ENCODE results near the gene MAGI1. TPM values are rescaled to one million over a fixed set of nuclear protein-coding genes. Genes with fewer than 3 reads are reported as not detected.

MAGI1 gene
- polyA plus RNA-seq, 3 donors = 27.7 to 37.9 (median 33.4) TPM

DNA sequence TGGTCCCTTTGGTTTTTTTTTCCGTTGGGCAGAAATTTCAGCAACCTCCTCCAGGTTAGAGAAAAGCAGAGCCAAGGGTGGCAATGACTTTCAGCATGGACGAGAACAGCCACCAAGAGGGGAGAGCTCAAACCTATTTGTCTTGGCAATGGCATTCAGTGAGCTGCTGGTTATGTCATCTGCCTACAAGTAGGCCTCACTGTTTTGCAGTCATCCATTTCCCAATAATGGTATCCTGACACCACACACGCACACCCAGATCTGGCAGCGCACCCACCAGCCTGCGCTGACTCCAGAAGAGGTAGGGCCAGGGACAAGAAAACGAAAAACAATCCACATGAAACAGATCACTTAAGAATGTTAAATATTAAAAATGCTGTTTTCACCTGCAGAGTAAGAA lies 92.3 kb downstream of the MAGI1 start:
- no peak for DNase-seq

DNA sequence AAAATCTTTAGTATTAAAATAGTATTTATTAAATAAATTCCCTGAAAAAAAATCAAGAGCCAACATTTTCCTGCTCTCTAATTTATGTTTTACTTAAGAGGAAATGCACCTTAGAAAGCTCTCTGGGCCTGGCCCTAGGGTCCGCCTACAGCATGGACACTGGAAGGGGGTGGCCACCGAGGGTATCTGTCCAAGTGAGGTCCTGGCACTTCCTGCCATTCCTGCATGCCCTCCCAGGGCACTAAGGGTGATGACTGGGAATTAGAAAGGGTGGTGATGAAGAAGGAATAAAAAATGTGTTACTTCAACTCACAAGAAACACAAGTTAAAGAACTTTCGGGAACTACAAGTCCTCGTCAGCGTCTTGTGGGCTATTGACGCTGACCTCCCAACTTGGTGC lies 92.8 kb downstream of the MAGI1 start:
- no peak for DNase-seq

DNA sequence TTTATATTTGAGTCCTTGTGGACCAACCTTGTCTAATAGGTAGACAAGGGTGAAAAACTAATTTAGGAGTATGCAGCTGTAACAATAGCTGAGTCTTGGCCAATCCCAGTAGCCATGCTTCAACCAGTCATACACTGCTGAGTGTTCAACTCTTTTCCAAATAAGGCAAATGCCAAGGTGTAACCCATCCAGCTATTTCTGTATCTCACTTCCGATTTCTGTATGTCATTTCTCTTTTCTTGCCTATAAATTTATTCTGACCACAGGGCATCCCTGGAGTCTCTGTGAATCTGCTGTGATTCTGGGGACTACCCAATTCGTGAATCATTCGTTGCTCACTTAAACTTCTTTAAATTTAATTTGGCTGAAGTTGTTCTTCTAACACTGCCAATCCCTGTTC lies 93.2 kb downstream of the MAGI1 start:
- no peak for DNase-seq

DNA sequence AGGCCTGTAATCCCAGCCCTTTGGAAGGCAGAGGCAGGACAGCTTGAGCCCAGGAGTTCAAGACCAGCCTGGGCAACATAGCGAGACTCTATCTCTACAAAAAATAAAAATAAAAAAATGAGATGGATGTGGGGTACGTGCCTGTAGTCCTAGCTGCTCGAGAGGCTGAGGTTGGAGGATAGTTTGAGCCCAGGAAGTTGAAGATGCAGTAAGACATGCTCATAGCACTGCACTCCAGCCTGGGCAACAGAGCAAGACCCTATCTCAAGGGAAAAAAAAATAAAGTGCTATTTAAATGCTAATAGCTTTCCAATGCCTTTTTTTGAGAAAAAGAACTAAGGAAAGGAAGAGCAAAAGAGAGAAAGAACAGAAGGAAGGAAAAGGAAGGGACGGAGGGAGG lies 94.5 kb downstream of the MAGI1 start:
- no peak for DNase-seq

DNA sequence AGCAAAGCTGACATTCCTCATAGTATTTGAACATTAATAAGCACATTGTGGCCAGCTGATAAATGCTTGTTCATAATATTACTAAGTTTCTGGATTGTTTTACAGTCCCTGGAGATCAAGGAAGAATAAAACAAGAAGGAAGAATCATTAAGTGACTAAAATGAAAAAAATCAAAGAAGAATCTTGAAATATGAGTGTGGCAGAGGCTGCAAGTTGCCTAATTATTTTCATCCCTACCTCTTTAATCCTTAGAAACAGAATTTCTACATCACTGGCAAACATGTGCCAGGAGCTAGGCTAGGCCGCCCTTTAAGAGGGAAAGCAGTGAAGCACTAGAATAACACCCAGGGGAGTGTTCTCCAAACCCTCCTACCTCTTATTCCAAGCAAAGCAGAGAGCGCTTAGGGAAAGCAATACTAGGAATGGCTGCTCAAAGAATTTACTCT lies 98.9 kb downstream of the MAGI1 start:
- DNase-seq = no peak

- no peak for DNase-seq
Observed at GRCh38 chr3:65939184-65939583, 99.5 kb downstream of the MAGI1 start.

- DNase-seq = no peak
Observed at GRCh38 chr3:65938676-65939075, 100.0 kb downstream of the MAGI1 start.

DNA sequence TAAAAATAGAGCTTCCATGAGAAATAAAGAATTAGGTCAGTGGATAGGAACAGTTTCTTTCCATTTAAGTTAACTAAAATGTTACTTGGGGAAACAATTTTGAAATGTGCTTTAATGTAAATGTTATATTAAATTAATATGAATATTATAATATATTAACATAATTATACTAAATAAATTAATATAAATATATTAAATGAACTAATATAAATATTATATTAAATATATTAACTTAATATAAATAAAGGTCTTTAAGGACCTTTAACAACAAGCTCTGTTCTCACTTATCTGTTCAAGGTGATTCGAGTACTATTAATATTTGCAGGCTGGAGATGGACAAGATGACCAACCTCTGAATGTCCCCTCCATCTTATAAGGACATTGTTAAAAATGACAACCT lies 100.6 kb downstream of the MAGI1 start:
- DNase-seq = no peak

DNA sequence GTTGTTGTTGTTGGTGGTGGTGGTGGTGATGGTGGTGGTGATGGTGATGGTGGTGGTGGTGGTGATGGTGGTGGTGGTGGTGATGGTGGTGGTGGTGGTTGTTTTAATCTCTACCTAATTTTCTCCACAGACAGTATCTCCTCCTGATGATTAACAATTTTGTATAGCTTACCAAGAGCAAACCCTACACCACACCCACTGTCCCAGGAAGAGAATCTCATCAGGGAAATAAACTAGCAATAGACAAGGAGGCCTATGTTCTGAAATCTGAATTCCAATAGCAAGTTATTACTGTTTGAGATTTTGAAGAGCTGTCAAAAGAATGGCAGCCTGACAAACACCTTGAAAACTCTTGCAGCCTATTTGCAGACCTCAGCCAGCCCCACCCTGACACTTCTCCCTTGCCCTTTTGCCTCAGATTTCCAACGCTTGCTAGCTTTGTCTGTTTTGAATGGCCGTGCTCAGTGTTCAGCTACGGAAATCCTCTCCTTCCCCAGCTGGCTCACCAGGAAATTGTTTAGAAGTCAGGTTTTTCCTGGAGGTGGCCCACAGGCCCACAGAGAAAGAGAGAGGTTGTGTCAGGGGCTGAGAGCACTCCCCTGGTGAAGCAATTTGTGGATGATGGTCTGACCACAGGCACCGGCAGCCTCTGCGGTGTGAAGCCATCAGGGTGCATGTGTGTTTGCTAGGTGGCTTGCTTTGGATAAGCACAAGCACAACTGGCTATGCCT lies 101.6 kb downstream of the MAGI1 start:
- no peak for DNase-seq

DNA sequence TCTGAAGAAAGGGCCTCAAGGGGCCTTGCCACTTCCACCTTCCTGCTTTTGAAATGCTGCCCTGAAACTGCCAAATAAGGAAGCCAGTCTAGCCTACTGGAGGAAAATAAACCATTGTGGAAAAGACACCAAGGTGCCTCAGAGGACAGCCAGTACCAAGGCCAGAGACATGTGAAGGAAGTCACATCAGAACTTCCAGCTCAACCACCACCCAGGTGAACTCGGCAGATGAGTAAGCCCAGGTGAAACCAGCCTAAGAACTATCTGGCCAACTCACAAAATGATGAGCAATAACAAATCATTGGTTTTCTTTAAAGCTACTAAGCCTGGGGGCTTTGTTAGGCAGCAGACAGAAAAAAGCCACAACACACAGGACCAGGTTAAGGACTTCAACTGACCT lies 103.0 kb downstream of the MAGI1 start:
- no peak for DNase-seq

GRCh38 chr3:65930648-65931047 lies 108.1 kb downstream of the MAGI1 start:
- no peak for DNase-seq

DNA sequence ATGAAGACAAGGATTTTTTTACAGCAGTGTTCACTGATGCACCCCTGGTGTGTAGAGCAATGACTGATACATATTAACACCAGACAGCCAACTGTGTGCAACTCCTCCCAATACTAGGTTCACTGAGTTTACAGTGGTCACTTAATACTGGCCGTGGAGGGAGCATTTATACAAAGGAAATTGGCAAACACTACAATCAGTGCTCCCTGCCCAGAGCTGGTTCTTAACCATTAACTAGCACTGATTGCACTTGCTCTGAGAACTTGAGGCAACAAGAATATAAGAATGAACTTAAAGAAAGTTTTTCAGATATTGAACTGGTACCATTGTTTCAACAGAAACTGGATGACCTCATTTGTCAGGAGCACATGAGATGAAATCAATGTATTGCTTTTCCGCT lies 110.6 kb downstream of the MAGI1 start:
- DNase-seq = no peak

GRCh38 chr3:65927576-65927975 lies 111.1 kb downstream of the MAGI1 start:
- no peak for DNase-seq

GRCh38 chr3:65925254-65925954 lies 113.3 kb downstream of the MAGI1 start:
- DNase-seq = no peak

GRCh38 chr3:65924762-65925161 lies 114.0 kb downstream of the MAGI1 start:
- no peak for DNase-seq

- no peak for DNase-seq
Observed at GRCh38 chr3:65922441-65922840, 116.3 kb downstream of the MAGI1 start.

- DNase-seq = no peak
Observed at GRCh38 chr3:65919826-65920225, 118.9 kb downstream of the MAGI1 start.

DNA sequence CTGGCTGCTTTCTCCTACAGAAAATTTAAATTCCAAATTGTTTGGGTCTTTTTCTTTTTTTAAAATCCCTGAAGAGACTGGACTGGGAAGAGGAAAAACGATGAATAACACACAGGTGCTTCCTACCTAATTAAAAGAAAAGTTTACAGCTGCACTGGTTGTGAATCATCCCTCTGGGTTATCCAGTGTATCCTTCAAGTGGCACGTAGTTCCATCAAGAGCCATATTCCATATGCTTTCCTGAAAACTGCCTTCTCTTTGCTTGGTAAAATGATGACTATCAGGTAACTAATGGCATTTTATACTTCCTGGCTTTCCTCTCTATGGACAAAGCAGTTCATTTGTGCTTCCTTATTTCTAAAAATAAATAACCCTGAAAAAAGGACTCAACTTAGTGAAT lies 123.2 kb downstream of the MAGI1 start:
- DNase-seq = no peak

DNA sequence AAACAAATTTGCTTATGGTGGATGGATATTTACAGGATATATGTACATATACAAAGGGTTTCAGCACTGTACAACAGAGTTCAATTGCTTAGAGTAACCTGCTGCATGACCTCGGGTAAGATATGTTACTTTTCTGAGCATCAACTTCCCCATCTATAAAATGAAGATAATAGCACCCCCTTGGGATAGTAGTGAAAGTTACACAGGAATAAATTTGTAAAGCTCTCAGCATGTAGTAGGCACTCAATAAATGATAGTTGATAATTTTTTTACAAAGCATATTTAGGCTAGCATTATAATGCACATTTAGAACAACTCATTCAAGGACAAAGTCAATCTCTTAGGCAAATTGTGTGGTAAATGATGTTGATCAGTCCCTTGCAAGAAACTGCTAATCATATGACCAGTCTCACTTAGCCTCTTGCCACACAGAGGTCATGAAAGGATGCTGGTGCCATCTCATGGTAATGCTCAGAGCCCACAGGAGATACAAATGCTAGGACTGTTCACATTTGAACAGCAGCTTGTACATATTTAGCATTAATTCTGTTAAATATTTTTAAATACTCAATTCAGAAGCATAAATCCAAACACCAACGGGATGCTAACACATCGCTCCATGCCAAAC lies 123.9 kb downstream of the MAGI1 start:
- no peak for DNase-seq

DNA sequence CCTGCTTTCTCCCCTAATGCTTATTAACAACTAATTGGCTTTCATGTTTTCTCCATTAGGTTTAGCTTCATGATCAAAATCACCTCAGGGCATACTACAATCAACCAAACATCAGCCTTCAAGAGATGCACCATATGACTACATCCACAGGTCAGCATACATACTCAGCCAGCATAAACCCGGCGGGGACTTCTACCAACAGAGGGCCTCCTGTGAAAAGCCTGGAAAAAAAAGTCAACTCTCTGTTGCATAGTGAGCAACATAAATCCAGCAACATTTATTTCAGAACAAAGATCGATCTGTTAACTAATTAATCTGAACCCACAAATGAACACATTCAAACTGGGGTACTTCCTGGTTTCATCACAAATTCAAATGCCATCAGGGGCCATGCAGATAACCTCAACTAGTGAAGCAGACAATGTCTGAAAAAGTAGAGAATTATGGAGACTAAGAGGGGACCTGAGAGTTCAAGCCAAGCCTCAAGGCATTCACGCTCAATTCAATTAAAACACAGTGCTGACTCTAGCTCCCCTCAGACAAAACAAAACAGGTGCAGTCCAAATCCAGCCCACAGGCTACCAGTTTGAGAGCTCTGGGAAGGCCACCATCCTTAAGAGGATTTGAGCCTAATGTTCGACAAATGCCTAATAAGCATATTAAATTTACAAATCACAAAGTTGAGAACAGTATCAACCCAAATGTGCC lies 124.5 kb downstream of the MAGI1 start:
- no peak for DNase-seq

- DNase-seq = no peak
Observed at GRCh38 chr3:65912647-65913046, 126.1 kb downstream of the MAGI1 start.

DNA sequence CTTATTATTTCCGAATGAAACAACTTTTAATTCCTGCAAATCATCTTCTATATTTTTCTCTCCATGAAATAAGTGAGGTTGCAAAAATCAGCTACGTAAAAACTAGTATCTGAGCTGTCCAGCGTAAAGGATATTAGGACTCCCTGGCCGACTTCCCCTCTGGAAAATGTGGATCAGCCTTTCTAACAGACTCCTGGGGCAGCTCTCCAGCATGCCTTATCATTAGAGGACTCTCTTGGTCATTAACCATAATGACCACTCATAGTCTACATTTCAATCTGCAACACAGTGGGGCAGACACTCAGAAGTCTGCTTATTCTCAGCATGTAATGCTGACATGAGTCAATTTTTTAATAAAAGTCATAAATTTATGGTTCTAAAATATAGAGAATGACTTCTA lies 130.1 kb downstream of the MAGI1 start:
- no peak for DNase-seq

Measured in renal pelvis (tissue), 4 donors.